Gastrocnemius medialis (tissue), 4 donors: Measurements from ENCODE around the gene KIF16B. TPM values are rescaled to one million over a fixed set of nuclear protein-coding genes. Genes with fewer than 3 reads are reported as not detected.
A peak's percentile ranks its signal among the peaks of the same experiment; 100 is the strongest.

ENCODE experiments used
- ATAC-seq, 2 donors: fragments of 150-250 bp; one replicate each; pipeline ENCODE4 v1.9.1; 2016
- DNase-seq, 2 donors: peaks; one replicate each; pipeline ENCODE4 v3.0.0-alpha.2; 2019
- H3K27ac ChIP-seq, 4 donors: fragments of 200-600 bp; sonication (generic); 1 replicate in 1 of 4; 2 replicates in 3 of 4; pipeline ENCODE4 v1.5.1; 2016 to 2018; ENCODE audit warnings: mild to moderate bottlenecking in 2 of 4, moderate library complexity in 1 of 4
- H3K27me3 ChIP-seq, 3 donors: fragments of 200-600 bp; sonication (generic) in 2 of 3; 1 replicate in 1 of 3; 2 replicates in 2 of 3; pipeline versions ENCODE4 v1.5.1 to v1.6.0; 2016 to 2019; ENCODE audit warnings: mild to moderate bottlenecking in 1 of 3, moderate library complexity in 1 of 3
- H3K36me3 ChIP-seq, 2 donors: fragments of 200-600 bp; sonication (generic) in 1 of 2; one replicate each; pipeline ENCODE4 v1.5.1; 2017 to 2018
- H3K4me1 ChIP-seq, 2 donors: fragments of 200-600 bp; sonication (generic) in 1 of 2; one replicate each; pipeline ENCODE4 v1.5.1; 2016 to 2017; ENCODE audit warnings: mild to moderate bottlenecking in 2 of 2
- H3K4me3 ChIP-seq, 4 donors: fragments of 200-600 bp; sonication (generic) in 3 of 4; 1 replicate in 1 of 4; 2 replicates in 3 of 4; pipeline ENCODE4 v1.5.1; 2016 to 2019; ENCODE audit warnings: mild to moderate bottlenecking in 2 of 4
- H3K9me3 ChIP-seq, 3 donors: fragments of 200-600 bp; sonication (generic) in 2 of 3; 1 replicate in 1 of 3; 2 replicates in 2 of 3; pipeline ENCODE4 v1.5.1; 2016 to 2019
- CTCF ChIP-seq, 5 experiments: fragments of 450-650 bp in 3 of 5; fragments of 200-600 bp in 2 of 5; sonication (generic) in 2 of 5; IDR thresholded peaks in 4 of 5; conservative IDR thresholded peaks in 1 of 5; 1 replicate in 4 of 5; 2 replicates in 1 of 5; pipeline ENCODE4 v1.5.1; 2016 to 2019; ENCODE audit warnings: antibody characterized with exemption in 5 of 5, mild to moderate bottlenecking in 3 of 5, moderate library complexity in 3 of 5
- POLR2A ChIP-seq, 2 donors: fragments of 450-650 bp; IDR thresholded peaks; one replicate each; pipeline ENCODE4 v1.6.1; 2017; ENCODE audit warnings: antibody characterized with exemption in 2 of 2, mild to moderate bottlenecking in 2 of 2, moderate library complexity in 2 of 2
- in situ Hi-C, 4 donors: fragments of 200-750 bp; cut with MboI; loops; one replicate each; pipeline versions ENCODE4 v1.15.0 to v1.8.0; 2017; ENCODE audit warnings: low sequenced_read_pairs in 4 of 4
- intact Hi-C: fragments of 100-400 bp; cut with DNase I; formaldehyde crosslinking; loops from one replicate; pipeline ENCODE4 v1.15.1; 2023; ENCODE audit warnings: low total_unique reads
- total RNA-seq, 4 donors: library from RNA; depleted of rRNA; stranded (reverse); fragments of >200 nt; gene quantifications; one replicate each; pipeline versions ENCODE4 v1.1.0 to v1.2.3, GENCODE V29; 2016

KIF16B gene
- total RNA-seq, 4 donors from 2014 or later, result 13.4 to 23.9 (median 20.0) TPM

- Histone ChIP-seq H3K27ac (peak overlapping the region in 1 of 4 donors; percentile 64), H3K27me3 (no peaks in the 10 kb centered on the region), H3K9me3 (no peaks in the 10 kb centered on the region), H3K36me3 (no peaks in the 10 kb centered on the region), H3K4me3 (no peak overlapping the region), H3K4me1 (peaks cover 8 to 17% of the 10 kb centered on the region in 2 donors)
- in situ Hi-C loops (no loop called here), intact Hi-C loops (loop anchor here (10.0 kb wide), 1 partner anchor 83 kb away; no protein-coding TSS in a partner anchor)
- DNase-seq (no peak), ATAC-seq (no peak)
- TF ChIP-seq CTCF (IDR thresholded peaks at IDR 0.05 in 4 of 5, conservative IDR thresholded peaks at IDR 0.05 in 1 of 5) (no peak), POLR2A (IDR thresholded peaks at IDR 0.05) (no peak)
Observed at GRCh38 chr20:16437387-16437996, 135.8 kb downstream of the KIF16B start.

GRCh38 chr20:16434062-16434664 is 139.1 kb downstream of the KIF16B start:
- no peaks in the 10 kb centered on the region for H3K27me3 ChIP-seq
- intact Hi-C loops, result loop anchor here (10.0 kb wide), 1 partner anchor 79 kb away; no protein-coding TSS in a partner anchor
- in situ Hi-C loops, result no loop called here
- ATAC-seq (no peak), DNase-seq (peak in 1 of 2 donors; percentile 26)
- no peak for TF ChIP-seq POLR2A (IDR thresholded peaks at IDR 0.05)
- TF ChIP-seq CTCF (IDR thresholded peaks at IDR 0.05 in 4 of 5, conservative IDR thresholded peaks at IDR 0.05 in 1 of 5), result peak in 4 of 5 experiments; percentile 25 to 60 (median 48)
- peaks cover 8 to 17% of the 10 kb centered on the region in 2 donors for H3K4me1 ChIP-seq
- peaks cover 0 to 2% of the 10 kb centered on the region in 2 donors for H3K36me3 ChIP-seq
- H3K9me3 ChIP-seq, result no peaks in the 10 kb centered on the region
- no peak overlapping the region for H3K4me3 ChIP-seq
- H3K27ac ChIP-seq, result no peak overlapping the region

- intact Hi-C loops (loop anchor here (10.0 kb wide), 1 partner anchor 78 kb away; no protein-coding TSS in a partner anchor), in situ Hi-C loops (no loop called here)
- no peak overlapping the region for H3K4me3 ChIP-seq
- ATAC-seq (no peak), DNase-seq (no peak)
- TF ChIP-seq CTCF (IDR thresholded peaks at IDR 0.05 in 4 of 5, conservative IDR thresholded peaks at IDR 0.05 in 1 of 5) (no peak), POLR2A (IDR thresholded peaks at IDR 0.05) (no peak)
- H3K4me1 ChIP-seq, result peaks cover 1 to 11% of the 10 kb centered on the region in 2 donors
- no peaks in the 10 kb centered on the region for H3K27me3 ChIP-seq
- peaks cover 0 to 7% of the 10 kb centered on the region in 2 donors for H3K36me3 ChIP-seq
- no peak overlapping the region for H3K27ac ChIP-seq
- H3K9me3 ChIP-seq, result no peaks in the 10 kb centered on the region
Observed at GRCh38 chr20:16433293-16433580, 140.0 kb downstream of the KIF16B start.

GRCh38 chr20:16432466-16433292 is 140.6 kb downstream of the KIF16B start:
- ATAC-seq (no peak), DNase-seq (no peak)
- H3K9me3 ChIP-seq, result no peaks in the 10 kb centered on the region
- peaks cover 0 to 7% of the 10 kb centered on the region in 2 donors for H3K36me3 ChIP-seq
- no peak overlapping the region for H3K4me3 ChIP-seq
- no peaks in the 10 kb centered on the region for H3K27me3 ChIP-seq
- in situ Hi-C loops (no loop called here), intact Hi-C loops (loop anchor here (10.0 kb wide), 1 partner anchor 78 kb away; no protein-coding TSS in a partner anchor)
- peaks cover 0 to 6% of the 10 kb centered on the region in 2 donors for H3K4me1 ChIP-seq
- H3K27ac ChIP-seq, result no peak overlapping the region
- TF ChIP-seq POLR2A (IDR thresholded peaks at IDR 0.05) (no peak), CTCF (IDR thresholded peaks at IDR 0.05 in 4 of 5, conservative IDR thresholded peaks at IDR 0.05 in 1 of 5) (no peak)
